ENCODE results near the gene DNAJB2.
"Not testable (repeated sequence)": the region's sequence is repeated elsewhere in the genome, so short reads cannot be mapped to it uniquely, and the experiment has no call there.

Gene DNAJB2

DNA sequence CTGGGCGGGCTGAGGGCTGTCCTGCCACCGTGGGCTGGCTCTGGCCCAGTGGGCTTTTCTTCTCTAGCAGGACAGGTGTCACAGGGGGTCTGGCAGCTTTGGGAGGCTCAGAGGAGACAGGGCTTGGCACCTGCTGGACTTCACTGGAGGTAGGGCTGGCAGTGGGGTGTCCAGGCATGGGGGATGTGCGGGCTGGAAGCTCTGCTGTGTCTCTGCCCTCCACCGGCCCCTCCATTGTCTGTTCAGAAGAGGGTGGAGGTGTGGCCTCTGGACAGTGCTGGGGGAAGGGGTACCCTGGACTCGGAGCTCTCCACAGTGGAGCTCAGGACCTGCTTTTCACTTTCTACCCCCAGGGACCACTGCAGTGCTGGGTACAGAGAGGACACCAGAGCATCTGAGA, 20.9 kb downstream of the DNAJB2 start:
- no peak overlapping the region for H3K4me3 ChIP-seq (ENCODE audit: low read depth, low read length)
- no peak for TF ChIP-seq CTCF (IDR thresholded peaks at IDR 0.05; ENCODE audit: borderline replicate concordance, insufficient read depth, low read depth, low read length)

GRCh38 chr2:219302412-219302968, 23.3 kb downstream of the DNAJB2 start:
- TF ChIP-seq CTCF (IDR thresholded peaks at IDR 0.05; ENCODE audit: borderline replicate concordance, insufficient read depth, low read depth, low read length): no peak

DNA sequence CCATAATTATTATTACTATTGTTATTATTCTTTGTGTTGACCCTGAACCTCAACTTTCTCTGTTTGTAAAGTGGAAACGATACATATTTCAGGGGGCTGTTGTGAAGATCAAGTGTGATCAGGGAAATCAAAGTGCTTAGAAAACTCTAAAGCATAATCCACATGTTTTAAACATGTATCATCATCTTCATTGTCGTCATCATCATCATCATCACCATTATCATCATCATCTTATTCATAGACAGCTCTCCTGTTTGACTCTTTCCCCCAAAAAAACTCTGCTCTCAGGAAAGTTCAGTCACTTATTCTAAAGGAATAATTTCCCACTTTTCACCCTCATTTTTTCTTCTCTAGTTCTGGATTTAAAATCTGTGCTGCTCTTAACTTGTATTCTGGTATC, 25.1 kb downstream of the DNAJB2 start:
- no peak for TF ChIP-seq CTCF (IDR thresholded peaks at IDR 0.05; ENCODE audit: borderline replicate concordance, insufficient read depth, low read depth, low read length)
- H3K4me3 ChIP-seq (ENCODE audit: low read depth, low read length): no peak overlapping the region

More at GRCh38 chr2:219302412-219302968, 23.3 kb downstream of the DNAJB2 start:
- H3K4me3 ChIP-seq (ENCODE audit: low read depth, low read length): no peak overlapping the region

DNA sequence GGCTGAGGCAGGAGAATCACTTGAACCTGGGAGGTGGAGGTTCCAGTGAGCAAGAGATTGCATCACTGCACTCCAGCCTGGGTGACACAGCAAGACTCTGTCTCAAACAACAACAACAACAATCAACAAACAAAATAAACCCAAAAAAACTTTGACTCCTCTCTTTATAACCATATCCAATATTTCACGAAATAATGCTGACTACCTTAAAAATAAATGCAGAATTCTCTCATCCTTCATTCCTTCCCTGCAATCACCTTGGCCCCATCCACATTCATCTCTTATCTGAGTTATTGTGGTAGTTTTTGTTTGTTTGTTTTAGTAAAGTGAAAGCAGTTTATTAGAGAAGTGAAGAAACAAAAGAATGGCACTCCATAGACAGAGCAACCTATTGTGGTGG, 26.9 kb downstream of the DNAJB2 start:
- TF ChIP-seq CTCF (IDR thresholded peaks at IDR 0.05; ENCODE audit: borderline replicate concordance, insufficient read depth, low read depth, low read length): no peak
- no peak overlapping the region for H3K4me3 ChIP-seq (ENCODE audit: low read depth, low read length)

DNA sequence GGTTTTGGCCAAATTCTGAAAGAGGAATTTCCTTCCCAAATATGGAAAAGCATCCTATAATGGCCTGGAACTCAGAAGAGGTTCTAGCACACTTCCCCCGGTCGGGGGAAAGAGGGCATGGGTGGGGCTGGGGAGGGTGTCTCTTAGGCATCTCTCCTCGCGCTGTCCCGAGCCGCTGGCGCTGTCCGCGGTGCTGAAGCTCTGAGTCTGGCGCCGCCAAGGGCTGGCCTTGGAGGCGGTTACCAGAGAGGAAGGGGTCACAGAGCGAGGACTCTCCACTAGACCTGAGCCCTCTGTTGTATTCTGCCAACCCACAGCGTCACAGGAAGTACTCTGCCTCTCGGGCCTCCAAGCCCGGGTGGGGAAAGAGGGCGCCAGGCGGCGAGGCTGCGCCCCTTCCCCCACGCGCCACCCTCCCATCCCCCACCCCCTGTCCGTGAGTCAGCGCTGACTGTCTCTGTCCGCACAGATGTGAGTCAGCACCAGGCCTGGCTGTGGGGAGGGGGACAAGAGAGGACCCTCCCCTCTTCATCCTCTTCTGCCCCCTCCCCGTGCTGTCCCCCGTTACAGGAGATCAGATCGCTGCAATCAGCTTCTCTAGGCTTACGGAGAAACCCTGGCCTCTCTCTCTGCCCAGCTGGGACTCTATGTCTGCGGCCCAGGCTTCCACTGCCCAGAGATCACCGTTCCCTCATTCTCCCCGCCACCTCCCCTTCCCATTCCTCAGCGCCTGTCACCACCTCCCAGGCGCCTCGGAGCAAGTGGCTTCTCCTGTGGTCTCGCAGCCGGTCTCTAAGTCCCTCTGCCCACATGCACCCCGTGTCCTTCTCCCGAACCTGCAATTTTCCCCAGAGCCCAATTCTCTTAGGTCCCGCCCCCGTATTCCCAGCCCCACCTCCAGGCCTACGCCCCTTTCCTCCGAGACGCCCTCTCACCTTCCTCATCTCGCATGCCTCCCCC, 29.3 kb downstream of the DNAJB2 start:
- no peak for TF ChIP-seq CTCF (IDR thresholded peaks at IDR 0.05; ENCODE audit: borderline replicate concordance, insufficient read depth, low read depth, low read length)
- H3K4me3 ChIP-seq (ENCODE audit: low read depth, low read length): no peak overlapping the region

DNA sequence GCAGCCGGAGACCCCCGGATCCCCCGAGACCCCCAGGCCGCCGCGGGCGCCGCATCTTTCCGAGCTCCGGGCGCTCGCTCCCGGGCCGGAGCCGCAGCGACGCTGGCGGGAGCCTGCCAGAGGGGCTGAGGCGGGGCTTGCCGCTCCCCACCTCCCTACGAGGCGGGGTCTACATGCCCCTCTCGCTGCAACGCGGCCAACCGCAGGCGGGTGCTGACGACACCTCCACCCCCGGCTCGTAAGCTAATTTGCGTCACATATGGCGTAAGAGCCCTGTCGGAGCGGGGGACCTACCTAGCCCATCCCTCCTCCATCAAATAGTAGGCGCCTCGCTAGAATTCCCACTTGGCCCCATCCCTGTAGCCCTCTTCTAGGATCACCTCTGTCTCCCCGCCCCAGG, 30.1 kb downstream of the DNAJB2 start, which contains the start of gene PTPRN:
PTPRN (minus strand) TSS at position 124 of the 400 bp plus-strand sequence; CDS start at position 55, 69 bp downstream.
- no peak for TF ChIP-seq CTCF (IDR thresholded peaks at IDR 0.05; ENCODE audit: borderline replicate concordance, insufficient read depth, low read depth, low read length)
- H3K4me3 ChIP-seq (ENCODE audit: low read depth, low read length): no peak within 1 kb of the TSS

- not testable (repeated sequence) for H3K4me3 ChIP-seq (ENCODE audit: low read depth, low read length)
Observed at GRCh38 chr2:219312683-219313263, 33.6 kb downstream of the DNAJB2 start.
